ENCODE data around the gene LSMEM2. TPM values are rescaled to one million over a fixed set of nuclear protein-coding genes. Genes with fewer than 3 reads are reported as not detected.

LSMEM2 gene
- polyA plus RNA-seq, 1 experiment = not detected

GRCh38 chr3:50297384-50297775 lies 18.5 kb downstream of the LSMEM2 start:
- no peak for TF ChIP-seq CTCF (IDR thresholded peaks at IDR 0.05; ENCODE audit: low read depth, low read length)
- H3K27me3 ChIP-seq (ENCODE audit: control insufficient read depth, insufficient read depth, low read length) = no peaks in the 10 kb centered on the region
- no peak for DNase-seq (ENCODE audit: low read depth, low spot score)
- H3K9me3 ChIP-seq (ENCODE audit: control insufficient read depth, insufficient read depth, low read length) = no peaks in the 10 kb centered on the region; the same call in 1 of the 2 replicates
- ChIA-PET CTCF (interaction anchor here (0.7 to 1.6 kb wide), 2 partner anchors 51 to 71 kb away, joined by 3 to 4 read pairs; no protein-coding TSS in a partner anchor), POLR2A (no interaction called here)
- no peak overlapping the region for H3K4me3 ChIP-seq (ENCODE audit: low read depth, low read length)
- H3K27ac ChIP-seq (ENCODE audit: low read depth, low read length) = no peak overlapping the region

GRCh38 chr3:50297896-50298725 lies 19.2 kb downstream of the LSMEM2 start:
- POLR2A ChIA-PET = interaction anchor here (1.0 kb wide), 1 partner anchor 10 kb away, joined by 3 read pairs; no protein-coding TSS in a partner anchor
- Histone ChIP-seq H3K4me3 (ENCODE audit: low read depth, low read length) (peak overlapping the region; percentile 74), H3K9me3 (ENCODE audit: control insufficient read depth, insufficient read depth, low read length) (no peaks in the 10 kb centered on the region; the same call in 1 of the 2 replicates), H3K27ac (ENCODE audit: low read depth, low read length) (peak overlapping the region; percentile 62), H3K27me3 (ENCODE audit: control insufficient read depth, insufficient read depth, low read length) (no peaks in the 10 kb centered on the region)
- 0 out of 2 replicates have a peak, but pooled peaks have one; percentile 20 for TF ChIP-seq CTCF (IDR thresholded peaks at IDR 0.05; ENCODE audit: low read depth, low read length)
- DNase-seq (ENCODE audit: low read depth, low spot score) = no peak
- CTCF ChIA-PET = interaction anchor here (1.6 kb wide), 1 partner anchor 51 kb away, joined by 4 read pairs; no protein-coding TSS in a partner anchor

- Histone ChIP-seq H3K4me3 (ENCODE audit: low read depth, low read length) (peak within 1 kb of the TSS; percentile 74), H3K9me3 (ENCODE audit: control insufficient read depth, insufficient read depth, low read length) (no peaks in the 10 kb centered on the region; the same call in 1 of the 2 replicates), H3K27ac (ENCODE audit: low read depth, low read length) (peak within 1 kb of the TSS; percentile 62), H3K27me3 (ENCODE audit: control insufficient read depth, insufficient read depth, low read length) (no peaks in the 10 kb centered on the region)
- CTCF ChIA-PET = interaction anchor here (1.4 to 1.5 kb wide), 2 partner anchors 25 to 53 kb away, joined by 5 to 10 read pairs; no protein-coding TSS in a partner anchor
- POLR2A ChIA-PET = interaction anchor here (0.5 to 1.3 kb wide), 11 partner anchors 11 to 1273 kb away, joined by 3 to 5 read pairs (median 4); partner anchors contain the start of genes CYB561D2, GNAI2 and NPRL2
- TF ChIP-seq CTCF (IDR thresholded peaks at IDR 0.05; ENCODE audit: low read depth, low read length) = peak; percentile 27
- peak; percentile 99 for DNase-seq (ENCODE audit: low read depth, low spot score)
Measured at GRCh38 chr3:50298836-50299637, 20.1 kb downstream of the LSMEM2 start, which contains the start of the genes HYAL3 and NAA80. TSS of gene HYAL3 (minus strand) at chr3:50299405. CDS start at chr3:50295602, 3,803 bp downstream. TSS of gene NAA80 (minus strand) at chr3:50299405. CDS start at chr3:50297463, 1,942 bp downstream.

GRCh38 chr3:50299638-50299928 lies 20.7 kb downstream of the LSMEM2 start:
- POLR2A ChIA-PET = interaction anchor here (0.5 to 1.3 kb wide), 9 partner anchors 16 to 1273 kb away, joined by 3 to 5 read pairs (median 4); partner anchors contain the start of genes CYB561D2, GNAI2 and NPRL2
- no peak for DNase-seq (ENCODE audit: low read depth, low spot score)
- no peak for TF ChIP-seq CTCF (IDR thresholded peaks at IDR 0.05; ENCODE audit: low read depth, low read length)

More at GRCh38 chr3:50299638-50299928, 20.7 kb downstream of the LSMEM2 start:
- Histone ChIP-seq H3K9me3 (ENCODE audit: control insufficient read depth, insufficient read depth, low read length) (no peaks in the 10 kb centered on the region; the same call in 1 of the 2 replicates), H3K27me3 (ENCODE audit: control insufficient read depth, insufficient read depth, low read length) (no peaks in the 10 kb centered on the region), H3K27ac (ENCODE audit: low read depth, low read length) (peak overlapping the region; percentile 25), H3K4me3 (ENCODE audit: low read depth, low read length) (peak overlapping the region; percentile 66)
- CTCF ChIA-PET = interaction anchor here (1.4 to 1.5 kb wide), 2 partner anchors 25 to 53 kb away, joined by 5 to 10 read pairs; no protein-coding TSS in a partner anchor

Measured in AG04450 (cell line).